Renal cortex interstitium (tissue), 3 donors: ENCODE data around the gene OR8A1. TPM values are rescaled to one million over a fixed set of nuclear protein-coding genes. Genes with fewer than 3 reads are reported as not detected.

Experiments
- polyA plus RNA-seq, 3 donors: library from polyadenylated mRNA; unstranded; fragments of 120-200 nt; gene quantifications; one replicate each; pipeline ENCODE4 v1.2.1, GENCODE V29; 2013; ENCODE audit not compliant: insufficient read length in 3 of 3

The OR8A1 gene
- polyA plus RNA-seq, 3 donors = 0.03 TPM; not detected in 2

Other genes with a start within 250 kb of the OR8A1 start
- gene OR8D2, start 249.8 kb upstream of the OR8A1 start, polyA plus RNA-seq = not detected
- gene OR8B2, start 185.5 kb upstream of the OR8A1 start, polyA plus RNA-seq = not detected
- gene OR8B3, start 171.0 kb upstream of the OR8A1 start, polyA plus RNA-seq = not detected
- gene OR8B4, start 145.1 kb upstream of the OR8A1 start, polyA plus RNA-seq = not detected
- gene OR8B8, start 124.3 kb upstream of the OR8A1 start, polyA plus RNA-seq = under 1 TPM in 1 of 3 donors, not detected in 2; 0.03 TPM
- not detected for gene OR8B12, start 26.3 kb upstream of the OR8A1 start, polyA plus RNA-seq
- not detected for gene PANX3, start 41.4 kb downstream of the OR8A1 start, polyA plus RNA-seq
- gene TBRG1, start 52.9 kb downstream of the OR8A1 start, polyA plus RNA-seq = 10 to 100 TPM; 25.9 to 41.5 (median 30.3) TPM
- 10 to 100 TPM; 27.0 to 33.5 (median 31.9) TPM for gene SIAE, start 103.7 kb downstream of the OR8A1 start, polyA plus RNA-seq
- gene SPA17, start 103.9 kb downstream of the OR8A1 start, polyA plus RNA-seq = 10 to 100 TPM; 20.1 to 28.4 (median 21.8) TPM
- 10 to 100 TPM; 14.3 to 26.3 (median 18.8) TPM for gene NRGN, start 169.9 kb downstream of the OR8A1 start, polyA plus RNA-seq
- 1 to 10 TPM; 4.9 to 7.1 (median 5.9) TPM for gene VSIG2, start 182.3 kb downstream of the OR8A1 start, polyA plus RNA-seq
- 10 to 100 TPM; 56.1 to 72.4 (median 68.1) TPM for gene ESAM, start 192.3 kb downstream of the OR8A1 start, polyA plus RNA-seq
- 10 to 100 TPM; 26.5 to 42.6 (median 30.0) TPM for gene MSANTD2, start 230.4 kb downstream of the OR8A1 start, polyA plus RNA-seq